SKM-1 treated with dmso at 0.1 percent for 144 hours (cell line): Measurements from ENCODE around the gene LRRC4.

Experiments
- DNase-seq: peaks from one replicate; lab custom pipeline; 2025; ENCODE audit not compliant: unreplicated experiment; lab: John Stamatoyannopoulos, UW

Gene LRRC4

DNA sequence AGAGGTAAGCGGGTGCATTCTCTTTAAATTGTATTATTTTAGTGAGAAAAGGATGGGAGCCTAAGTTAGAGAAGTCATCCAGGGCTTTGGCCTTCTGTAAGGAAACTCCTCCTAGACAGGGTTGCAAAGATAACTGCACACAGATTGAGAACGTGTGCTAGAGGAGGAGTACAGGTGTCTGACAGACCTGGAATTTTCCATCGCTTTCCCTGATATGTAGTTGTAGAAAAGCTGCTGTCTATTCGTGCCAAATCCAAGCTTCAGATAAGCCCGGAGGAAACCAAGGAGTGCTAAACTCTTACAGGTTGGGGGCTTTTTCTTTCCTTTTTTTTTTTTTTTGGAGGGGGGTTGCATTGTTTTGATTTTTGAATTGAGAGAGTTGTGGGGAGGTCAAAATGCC is 23.1 kb downstream of the LRRC4 start:
- DNase-seq: no peak

DNA sequence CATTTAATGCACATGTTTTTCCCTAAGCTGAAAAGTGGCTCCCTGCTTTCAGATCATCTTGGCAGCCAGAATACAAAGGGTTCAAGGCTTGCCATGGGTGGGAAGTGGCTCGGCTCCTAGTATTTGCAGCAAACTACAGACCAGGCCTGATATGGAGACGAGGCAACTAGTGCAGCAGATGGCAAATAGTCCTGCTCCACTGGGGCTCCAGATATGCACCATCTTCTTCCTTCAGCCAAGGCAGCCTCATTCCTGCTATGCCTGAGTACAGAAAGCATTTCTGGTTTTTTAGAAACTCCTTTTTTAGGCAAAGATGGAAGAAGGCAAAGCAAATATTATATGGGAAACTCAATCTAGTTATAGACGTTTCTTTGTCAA is 23.9 kb downstream of the LRRC4 start:
- DNase-seq: no peak

DNA sequence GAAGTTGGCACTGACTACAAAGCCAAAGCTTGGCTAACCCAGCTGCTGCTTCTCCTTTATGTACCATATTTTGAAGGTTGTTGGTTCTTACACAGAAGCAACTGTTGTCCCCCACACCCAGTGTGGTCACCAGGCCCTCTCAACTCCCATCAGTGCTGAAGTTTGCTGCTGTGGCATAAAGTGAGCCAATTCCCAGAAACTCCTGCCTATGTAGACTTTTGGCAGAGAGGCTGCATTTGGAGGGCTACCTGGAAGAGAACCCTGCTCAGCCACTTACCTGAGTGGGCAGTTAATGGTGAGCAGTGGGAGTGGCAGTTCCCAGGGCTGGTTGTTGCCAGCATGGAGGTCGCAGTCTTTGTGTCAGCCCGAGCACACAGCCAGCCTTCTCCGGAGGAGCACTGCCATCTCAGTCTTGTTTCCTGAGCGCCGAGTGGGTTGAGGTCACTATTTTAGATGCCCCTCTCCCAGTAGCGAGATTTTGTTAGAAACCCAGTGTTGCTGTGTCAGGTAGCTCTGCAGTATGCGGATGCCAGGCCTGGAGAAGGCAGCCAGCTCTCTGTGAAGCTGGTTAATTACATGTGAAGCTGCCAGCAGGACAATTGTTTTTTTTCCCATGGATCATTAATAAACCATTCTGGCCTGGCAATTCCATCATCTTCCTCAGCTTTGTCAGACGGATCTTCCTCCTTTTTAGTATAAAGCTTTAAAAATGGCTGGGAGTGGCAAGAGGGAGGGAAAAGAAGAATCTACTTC is 24.5 kb downstream of the LRRC4 start:
- DNase-seq: no peak

DNA sequence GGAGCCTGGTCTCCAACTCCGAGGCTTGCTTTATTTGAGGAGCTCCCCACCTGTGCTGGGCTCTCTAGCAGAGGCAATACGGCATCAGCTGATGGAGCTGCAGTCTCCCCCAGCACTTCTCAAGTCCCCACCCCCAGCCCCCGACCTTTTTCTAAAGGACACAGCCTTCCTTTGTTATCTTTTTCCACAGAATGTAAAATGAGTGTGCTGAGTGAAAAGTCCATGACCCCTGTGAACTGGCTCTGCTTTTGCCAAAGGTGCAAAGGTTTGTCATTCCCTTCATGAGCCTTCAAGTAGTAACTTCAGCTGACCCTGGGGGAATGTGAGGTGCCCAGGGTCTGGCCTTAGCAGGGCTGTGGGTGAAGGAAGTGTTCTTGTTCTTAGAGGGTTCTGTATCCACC is 25.5 kb downstream of the LRRC4 start:
- no peak for DNase-seq

DNA sequence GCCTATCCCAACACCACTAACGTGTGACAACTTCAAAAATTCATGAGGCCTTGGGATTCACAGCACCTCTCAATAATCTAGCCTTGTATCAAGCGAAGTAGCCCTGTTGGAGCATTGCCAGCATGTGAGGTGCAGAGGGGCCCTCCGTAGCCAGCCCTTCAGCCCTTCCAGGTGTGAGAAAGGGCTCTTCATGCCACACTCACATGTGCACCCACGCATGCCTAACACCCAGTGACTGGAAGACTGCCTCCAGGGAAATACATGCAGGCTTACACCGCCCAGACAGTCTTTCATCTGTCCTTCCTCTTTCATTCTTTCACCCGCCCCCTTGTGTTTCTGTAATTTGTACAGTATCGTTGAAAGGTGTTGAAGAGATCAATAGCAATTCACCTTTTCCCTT is 26.1 kb downstream of the LRRC4 start:
- DNase-seq: no peak

DNA sequence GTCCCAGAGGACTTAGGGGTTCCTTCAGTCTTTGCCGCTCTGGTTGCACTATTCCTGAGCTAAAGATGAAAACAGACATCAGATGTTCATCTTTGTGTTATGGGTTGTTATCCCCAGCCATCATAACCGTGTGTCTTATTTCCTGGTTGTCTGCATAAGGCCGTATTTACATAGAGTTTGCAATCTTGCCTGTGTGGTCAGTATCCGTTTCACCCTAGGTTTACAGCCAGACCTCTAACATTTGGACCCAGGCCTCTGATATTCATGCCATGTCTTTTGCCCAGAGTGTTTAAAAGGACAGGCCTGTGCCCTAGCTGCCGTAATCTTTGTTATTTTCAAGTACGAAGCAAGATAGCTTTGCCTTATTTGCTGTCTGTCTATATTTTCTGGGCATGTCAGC is 26.6 kb downstream of the LRRC4 start:
- no peak for DNase-seq

DNA sequence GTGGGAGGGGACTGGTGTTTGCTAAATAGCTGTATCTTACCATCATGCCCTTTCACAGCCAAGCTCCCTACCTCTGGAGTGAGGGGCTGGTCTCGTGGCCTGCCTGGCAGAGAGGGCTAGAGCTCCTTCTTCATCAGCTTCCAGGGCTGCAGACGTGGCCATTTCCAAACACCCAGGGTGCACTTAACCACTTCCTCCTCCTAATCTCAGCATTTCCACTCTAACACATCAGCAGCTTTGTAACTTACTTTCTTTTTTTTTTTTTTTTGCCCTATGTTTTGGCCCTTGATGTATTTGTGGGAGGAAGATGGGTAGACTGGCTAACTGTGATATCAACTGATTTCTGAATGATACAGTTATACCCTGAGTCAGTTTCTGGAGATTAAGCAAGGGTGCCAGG is 27.4 kb downstream of the LRRC4 start:
- no peak for DNase-seq

DNA sequence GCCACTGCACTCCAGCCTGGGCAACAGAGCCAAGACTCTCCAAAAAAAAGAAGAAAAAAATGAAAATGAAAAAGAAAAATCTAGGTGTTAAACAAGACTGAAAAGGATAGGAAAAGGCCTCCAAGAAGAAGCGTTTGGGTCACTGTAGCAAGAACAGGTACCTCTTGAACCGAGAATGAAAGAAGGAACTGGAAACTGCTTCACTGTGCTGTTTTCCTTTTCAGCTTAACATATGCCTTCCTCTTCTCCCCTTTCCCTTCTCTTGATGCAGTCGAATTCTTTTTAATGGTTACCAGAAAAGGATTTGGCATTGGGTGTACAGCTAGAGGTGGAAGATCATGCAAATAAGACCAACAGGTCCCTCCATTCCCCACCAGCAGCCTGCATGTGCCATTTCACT is 28.1 kb downstream of the LRRC4 start:
- no peak for DNase-seq

DNA sequence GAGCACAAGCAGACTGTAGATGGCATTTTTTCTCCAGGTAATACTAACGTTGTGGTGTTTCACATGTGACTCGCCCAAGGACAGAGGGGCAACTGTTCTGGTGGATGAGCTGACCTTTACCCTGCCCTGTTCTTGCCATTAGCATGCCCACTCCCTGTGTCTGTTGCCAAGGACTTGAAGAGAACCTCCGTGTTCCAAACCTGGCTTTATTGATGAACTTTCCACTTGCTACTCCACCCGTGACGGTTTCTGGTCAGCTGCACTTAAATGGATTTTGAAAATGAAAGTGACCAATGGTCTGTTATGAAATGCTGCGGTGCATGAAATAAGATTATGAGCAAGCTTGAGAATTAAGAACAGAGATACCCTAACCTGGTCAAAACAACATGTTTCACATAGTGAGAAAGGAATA is 30.4 kb downstream of the LRRC4 start:
- DNase-seq: no peak

DNA sequence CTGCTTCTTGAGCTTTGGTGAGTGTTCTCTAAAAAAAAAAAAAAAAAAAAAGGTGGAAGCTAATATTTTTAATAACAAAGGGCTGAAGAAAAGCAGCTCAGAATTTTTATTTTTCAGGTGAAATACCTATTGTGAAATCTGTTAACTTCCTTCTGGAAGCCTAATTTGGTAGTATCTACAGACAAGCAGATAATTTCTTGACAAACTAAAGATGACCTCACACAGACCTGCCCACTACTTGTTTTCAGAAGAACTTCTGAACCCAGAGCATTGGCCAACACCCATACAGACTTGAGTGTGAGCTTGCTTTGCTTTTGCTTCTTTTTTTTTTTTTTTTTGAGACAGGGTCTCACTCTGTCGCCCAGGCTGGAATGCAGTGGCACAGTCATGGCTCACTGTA is 31.2 kb downstream of the LRRC4 start:
- peak; percentile 31 for DNase-seq

DNA sequence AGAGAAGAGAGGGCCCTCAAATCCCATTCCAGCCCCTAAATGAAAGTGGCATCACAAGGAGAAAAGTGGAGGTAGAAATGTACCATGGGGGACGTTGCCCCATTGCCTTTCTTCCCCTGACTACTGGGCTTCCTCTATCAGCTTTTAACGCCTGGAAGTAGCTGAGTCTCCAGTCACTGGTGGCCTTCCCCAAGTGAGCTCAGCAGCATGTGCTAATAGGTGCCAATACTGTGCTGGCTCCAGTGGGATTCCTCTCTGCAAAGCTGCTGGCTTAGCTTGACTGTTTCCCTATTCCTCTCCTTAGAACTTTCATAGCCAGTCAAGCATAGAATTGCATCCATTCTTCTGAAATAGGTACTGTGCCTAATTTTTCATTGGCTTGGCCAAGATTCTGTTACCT is 32.6 kb downstream of the LRRC4 start:
- no peak for DNase-seq

DNA sequence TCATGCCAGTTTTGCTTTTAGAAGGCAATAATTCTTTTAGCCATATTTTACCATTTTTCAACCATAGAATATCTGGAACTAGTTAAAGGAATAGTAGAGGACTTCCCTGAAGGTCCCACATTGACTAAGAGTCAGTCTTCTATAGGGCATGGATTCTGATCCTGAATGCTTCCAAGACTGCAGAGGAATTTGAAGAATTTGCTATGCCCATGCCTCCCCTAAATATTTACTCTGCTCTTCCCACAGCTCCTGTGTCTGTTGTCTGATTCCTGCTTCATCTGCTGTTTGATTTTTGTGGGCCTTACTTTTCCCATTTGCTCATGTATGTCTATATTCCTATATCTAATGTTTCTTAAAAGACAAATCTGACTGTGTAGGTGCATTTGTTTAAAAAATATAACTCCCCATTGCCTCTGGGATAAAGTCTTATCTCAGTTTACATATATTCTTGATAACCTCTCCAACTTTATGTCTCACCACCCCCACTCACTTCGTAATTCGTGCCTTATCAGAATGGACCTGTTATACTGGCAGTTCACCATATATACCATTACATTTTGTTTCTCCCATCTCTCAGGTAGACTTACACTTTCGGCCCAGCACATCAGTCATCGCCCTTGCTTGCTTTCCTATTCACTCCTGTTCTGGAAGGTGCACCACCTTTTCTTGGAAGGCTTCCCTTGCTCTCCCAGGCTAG is 33.9 kb downstream of the LRRC4 start:
- no peak for DNase-seq

DNA sequence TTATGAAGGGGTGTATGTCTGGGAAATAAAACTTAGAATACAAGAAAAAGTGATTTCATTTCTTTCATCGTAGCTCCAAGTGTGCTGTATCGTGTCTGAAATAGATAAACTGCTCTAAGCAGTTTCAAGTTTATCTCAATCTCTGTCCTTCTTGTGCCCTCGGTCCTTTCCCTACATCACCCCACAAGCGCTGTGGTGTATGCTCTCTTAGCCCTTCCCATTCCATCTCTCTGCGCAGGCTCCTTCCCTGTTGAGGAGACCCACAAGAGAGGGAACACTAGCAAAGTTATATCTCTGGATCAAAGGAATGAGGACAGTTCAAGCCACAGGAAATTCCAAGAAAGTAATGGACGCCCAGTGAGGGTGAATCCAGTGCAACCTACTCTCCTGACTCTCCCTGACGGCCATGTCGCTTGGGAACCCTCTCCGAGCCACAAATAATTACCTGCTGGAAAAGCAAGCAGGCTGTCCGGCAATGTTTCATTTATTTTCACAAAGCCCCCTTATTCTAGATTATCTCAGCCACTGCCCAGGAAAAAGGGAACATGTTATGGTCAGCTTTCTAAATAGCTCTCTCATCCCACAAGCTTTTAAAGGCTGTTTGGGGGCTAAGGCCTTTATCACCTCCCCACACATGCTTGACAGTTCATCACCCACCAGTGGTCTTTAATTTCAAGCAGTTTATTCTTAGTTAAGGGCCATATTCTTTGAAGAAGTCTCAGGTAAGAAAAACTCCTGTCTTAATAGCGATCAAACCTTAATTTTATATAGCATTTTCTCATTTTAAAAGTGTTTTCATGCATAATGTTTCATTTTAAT is 34.8 kb downstream of the LRRC4 start:
- no peak for DNase-seq

DNA sequence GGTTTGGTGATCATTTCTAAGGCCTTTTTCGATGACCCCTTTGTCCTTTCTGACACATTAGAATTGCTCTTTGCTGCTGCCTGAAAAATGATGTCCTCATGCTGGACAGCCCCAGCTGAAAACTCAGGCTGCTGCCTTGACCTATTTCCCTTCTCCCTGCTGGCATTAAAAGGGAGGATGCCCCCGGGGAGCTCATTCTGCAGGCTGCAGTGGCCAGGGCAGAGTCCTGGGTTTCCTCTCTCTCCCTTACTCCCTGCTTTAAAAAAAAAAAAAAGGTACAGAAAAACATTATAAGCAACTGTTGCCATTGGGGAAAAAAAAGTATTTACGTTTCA is 35.4 kb downstream of the LRRC4 start:
- DNase-seq: no peak

DNA sequence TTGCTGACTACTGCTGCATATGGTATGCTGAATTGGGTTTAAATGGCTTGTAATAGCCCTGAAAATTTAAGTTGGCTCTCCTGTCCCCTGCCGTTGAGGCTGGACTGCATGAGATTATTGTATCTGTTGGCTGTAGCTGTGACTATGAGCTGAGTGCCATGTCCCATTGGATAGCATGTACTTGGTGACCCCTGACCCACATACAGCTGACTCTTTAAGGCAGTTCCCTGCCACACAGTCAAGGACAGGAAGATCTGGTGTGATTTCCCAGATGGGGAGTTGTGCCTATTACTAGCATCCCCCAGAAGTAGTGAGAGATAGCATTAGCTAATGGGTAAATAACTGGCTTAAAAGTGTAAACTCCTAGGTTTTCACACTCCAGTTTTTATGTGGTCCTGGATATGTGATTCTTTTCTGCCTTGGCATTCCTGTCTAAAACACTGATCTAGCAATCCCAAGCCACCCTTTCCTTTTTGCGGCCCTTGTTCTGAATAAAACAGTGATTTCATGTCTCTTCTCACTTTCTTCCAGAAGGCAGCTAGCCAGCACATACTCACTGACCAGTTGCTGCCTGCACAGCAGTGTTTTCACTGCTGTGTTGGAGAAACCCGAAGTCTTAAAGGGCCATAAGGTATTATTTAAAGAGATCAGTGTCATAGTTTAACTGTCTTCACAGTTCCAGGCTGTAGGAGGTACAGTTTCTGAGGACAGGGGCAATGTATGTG is 35.9 kb downstream of the LRRC4 start:
- DNase-seq: no peak

DNA sequence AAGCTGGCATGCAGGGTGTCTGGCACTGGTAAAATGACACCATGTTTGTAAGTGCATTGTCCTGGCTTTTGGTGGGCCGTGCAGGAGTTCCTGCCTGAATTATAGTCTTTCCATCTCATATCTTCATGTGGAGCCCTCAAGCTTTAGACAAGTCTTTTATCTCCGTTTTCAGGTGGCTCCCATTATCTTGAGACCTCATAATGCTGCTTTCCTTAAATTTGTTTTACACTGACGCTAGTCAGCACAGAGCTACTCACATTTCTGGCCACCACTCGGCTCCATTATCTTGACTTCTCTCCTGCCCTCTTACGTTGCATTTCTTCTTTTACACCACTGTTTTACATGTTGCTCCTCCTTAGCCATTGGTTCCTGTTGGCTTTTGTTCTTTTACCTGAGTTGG is 37.2 kb downstream of the LRRC4 start:
- no peak for DNase-seq

DNA sequence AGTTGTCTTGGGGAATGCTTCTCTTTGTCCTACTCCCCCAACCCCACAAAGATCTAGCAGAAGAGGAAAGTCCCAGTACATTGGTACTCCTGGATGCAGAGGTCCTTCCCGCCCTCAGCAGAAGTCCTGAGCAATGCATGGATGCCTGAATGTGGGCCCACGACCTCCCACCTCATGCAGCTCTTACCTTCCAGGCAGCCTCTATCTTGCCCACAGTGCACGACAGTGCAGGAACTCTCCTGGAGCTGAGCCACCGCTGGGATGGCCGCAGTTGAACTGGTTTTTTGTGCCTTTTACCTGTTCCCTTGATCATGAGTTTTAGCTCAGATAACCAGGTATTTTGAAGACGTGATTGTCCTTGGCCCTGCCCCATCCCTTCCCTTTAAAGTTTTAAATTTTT is 37.9 kb downstream of the LRRC4 start:
- no peak for DNase-seq

DNA sequence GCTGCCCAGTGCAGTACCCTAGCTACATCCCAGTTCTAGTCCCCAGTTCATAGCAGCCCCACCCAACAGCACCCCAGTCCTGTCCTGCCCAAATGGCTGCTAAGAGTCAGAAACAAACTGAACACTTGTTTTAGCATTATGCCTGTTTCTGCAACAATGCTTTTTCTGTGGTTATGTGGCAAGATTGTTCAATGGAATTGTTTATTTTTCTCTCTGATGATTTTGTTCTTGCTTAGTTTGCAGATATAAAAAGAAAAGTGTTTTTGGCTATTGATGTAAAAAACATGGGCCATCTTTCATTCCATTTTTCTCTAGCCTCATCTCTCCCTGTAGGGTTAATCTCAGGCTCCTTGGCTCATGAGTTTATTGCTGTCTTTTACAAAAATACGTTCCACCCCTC is 42.5 kb downstream of the LRRC4 start:
- no peak for DNase-seq

DNA sequence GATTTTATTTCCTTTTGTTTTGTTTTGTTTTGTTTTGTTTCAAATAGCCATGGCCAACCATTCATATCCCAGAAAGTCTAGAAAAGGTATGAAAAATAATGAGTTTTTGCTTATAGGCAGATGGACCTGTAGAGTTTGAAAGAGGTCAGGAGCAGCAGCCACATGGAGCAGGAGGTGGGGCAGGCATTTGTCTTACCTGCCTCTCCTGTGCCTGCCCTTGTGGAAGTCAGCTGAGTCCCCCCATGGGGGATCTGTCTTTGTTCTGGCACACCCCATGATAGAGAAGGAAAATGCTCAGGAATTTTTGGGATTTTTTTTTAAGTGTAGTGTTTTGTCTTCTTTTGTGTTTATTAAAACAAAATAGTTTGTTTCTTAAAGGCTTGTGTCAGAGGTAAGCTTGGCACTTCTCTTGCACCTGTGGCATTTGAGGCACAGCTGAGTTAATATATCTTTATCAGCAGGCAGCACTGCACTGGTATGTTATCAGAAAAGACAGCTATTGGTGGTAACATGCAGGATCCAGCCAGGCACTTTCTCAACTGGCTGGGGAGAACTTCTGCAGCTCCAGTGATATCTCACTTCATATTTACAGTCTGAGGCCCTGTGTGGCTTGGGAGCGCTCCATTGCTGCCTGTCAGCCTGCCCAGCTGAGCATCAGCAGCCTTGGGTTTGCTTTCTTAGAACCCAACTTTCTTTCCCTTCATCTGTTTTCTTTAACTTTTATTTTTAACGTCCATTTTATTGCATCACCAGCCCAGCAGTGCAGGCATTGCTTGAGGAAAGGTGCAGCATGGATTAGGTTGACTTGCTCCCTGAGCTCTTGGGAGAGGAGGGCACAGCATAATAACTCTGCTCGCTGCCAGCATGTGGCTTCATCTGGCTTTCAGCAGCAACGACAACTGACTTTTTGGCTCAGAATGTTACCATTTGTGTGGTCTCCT is 44.4 kb downstream of the LRRC4 start:
- no peak for DNase-seq

DNA sequence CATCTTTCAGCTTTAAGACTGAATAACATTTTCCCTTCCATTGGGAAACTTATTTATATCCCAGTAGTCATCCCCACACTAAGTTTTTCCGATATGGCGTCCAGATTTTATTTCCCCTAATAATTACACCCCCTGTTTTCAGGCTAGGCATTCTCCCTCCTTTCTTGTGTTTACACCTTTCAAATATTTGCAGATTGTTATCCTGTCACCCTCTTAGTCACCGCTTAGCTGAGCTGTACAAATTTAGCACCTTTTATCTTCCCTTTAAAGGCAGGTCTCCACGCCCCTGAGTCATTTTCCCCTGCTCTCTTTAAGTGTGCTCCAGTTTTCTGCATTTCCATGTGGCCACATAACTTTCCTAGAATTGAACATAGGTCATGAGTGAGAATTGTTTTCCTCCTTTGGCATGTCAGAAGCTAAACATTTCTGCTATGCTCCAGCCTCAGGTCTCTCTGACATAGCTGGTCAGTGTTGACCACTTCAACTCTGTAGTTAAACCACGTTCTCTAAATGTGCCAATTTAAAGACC is 47.4 kb downstream of the LRRC4 start:
- no peak for DNase-seq
